HG02588 (cell line): ENCODE measurements around the gene GPR78.

Source experiments
- ATAC-seq: cut with Tn5 transposase; IDR thresholded peaks from one replicate; pipeline ENCODE4 v1.9.1; 2021; ENCODE audit warnings: mild to moderate bottlenecking, moderate library complexity; ENCODE audit not compliant: unreplicated experiment

The GPR78 gene, protein sequence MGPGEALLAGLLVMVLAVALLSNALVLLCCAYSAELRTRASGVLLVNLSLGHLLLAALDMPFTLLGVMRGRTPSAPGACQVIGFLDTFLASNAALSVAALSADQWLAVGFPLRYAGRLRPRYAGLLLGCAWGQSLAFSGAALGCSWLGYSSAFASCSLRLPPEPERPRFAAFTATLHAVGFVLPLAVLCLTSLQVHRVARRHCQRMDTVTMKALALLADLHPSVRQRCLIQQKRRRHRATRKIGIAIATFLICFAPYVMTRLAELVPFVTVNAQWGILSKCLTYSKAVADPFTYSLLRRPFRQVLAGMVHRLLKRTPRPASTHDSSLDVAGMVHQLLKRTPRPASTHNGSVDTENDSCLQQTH

DNA sequence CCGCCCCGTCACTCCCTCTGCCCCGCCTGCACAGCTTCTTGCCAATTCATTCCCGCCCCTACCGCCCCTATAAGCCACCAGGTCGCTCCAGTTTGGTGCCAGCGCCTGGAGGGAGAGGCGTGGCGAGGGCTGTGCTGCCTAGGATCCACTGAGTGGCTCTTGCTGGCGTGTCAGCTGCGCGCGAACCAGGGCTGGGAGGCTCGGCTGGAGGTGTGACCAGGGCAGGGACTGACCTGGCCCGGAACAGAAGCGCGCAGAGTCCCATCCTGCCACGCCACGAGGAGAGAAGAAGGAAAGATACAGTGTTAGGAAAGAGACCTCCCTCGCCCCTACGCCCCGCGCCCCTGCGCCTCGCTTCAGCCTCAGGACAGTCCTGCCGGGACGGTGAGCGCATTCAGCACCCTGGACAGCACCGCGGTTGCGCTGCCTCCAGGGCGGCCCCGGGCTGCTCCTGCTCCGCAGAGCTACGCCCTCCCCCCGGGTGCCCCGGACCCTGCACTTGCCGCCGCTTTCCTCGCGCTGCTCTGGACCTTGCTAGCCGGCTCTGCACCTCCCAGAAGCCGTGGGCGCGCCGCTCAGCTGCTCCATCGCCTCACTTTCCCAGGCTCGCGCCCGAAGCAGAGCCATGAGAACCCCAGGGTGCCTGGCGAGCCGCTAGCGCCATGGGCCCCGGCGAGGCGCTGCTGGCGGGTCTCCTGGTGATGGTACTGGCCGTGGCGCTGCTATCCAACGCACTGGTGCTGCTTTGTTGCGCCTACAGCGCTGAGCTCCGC lies at the start of gene GPR78:
Gene GPR78 (plus strand): TSS at position 72 of the 773 bp plus-strand sequence. CDS start 591 bp downstream, at position 663.
- no peak for ATAC-seq

DNA sequence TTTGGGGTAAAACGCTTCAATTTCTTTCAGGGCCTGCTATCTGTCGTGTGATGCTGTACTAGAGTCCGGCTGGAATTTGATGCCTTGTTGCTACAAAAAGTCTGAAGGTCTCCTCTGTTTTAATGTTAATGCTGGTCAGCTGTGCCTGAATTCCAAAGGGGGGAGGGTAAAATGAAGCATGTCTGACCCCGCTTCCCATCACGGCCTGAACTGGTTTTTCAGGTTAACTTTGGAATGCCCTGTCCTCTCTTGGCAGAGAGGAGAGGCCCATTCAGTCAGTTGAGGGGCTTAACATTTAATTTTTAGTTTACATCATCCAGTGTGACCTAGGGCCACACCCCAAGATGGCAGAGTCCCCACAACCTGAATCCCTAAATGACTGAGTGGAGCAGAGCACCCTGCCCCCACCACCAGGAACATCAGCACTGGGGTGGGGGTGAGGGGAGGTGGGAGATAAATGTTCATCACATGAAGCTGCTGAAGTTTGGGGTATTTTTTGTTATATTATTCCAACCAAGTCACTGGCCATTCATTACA lies 47.9 kb upstream of the GPR78 start:
- no peak for ATAC-seq

GRCh38 chr4:8533274-8533865 lies 46.8 kb upstream of the GPR78 start:
- ATAC-seq: peak; percentile 41

- peak; percentile 88 for ATAC-seq
Measured at GRCh38 chr4:8534129-8534528, 46.1 kb upstream of the GPR78 start.

GRCh38 chr4:8534611-8535010 lies 45.6 kb upstream of the GPR78 start:
- ATAC-seq: no peak

DNA sequence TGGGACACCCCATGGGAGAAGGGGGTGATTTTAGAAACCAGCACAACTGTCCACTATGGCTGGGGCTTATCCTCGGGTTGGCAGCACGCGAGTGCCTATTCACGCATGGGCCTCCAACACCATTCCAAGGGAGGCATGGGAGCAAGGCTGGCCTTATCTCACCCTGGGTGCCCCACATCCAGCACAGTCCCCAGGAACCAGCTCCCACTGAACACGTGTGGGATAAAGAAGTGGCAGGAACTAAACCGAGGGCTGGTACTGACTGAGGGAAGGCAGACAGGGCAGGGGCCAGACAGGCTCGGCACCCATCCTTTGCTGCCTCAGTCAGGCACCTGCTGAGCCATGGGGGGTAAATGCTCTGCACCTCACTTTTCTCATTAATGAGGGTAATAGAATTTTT lies 43.7 kb upstream of the GPR78 start:
- no peak for ATAC-seq

DNA sequence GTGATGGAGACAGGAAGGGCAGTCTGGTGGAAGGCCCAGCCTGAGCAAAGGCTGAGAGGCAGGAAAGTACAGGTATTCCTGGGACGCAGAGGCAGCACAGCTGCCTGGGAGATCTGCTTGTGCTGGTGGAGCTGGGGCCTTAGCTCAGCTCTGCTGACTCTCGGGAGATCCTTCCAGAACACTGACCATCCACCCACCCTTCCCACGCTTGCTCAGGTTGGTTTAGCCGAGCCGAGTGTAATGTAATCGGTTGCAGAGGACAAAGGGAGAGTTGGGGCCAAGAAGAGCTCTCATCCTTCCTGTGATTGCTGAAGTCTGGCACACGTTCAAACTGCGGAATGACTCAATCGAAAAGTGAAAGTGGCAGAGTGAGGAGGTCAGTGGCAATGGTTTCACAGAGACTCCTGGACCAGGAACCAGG lies 43.1 kb upstream of the GPR78 start:
- ATAC-seq: no peak

DNA sequence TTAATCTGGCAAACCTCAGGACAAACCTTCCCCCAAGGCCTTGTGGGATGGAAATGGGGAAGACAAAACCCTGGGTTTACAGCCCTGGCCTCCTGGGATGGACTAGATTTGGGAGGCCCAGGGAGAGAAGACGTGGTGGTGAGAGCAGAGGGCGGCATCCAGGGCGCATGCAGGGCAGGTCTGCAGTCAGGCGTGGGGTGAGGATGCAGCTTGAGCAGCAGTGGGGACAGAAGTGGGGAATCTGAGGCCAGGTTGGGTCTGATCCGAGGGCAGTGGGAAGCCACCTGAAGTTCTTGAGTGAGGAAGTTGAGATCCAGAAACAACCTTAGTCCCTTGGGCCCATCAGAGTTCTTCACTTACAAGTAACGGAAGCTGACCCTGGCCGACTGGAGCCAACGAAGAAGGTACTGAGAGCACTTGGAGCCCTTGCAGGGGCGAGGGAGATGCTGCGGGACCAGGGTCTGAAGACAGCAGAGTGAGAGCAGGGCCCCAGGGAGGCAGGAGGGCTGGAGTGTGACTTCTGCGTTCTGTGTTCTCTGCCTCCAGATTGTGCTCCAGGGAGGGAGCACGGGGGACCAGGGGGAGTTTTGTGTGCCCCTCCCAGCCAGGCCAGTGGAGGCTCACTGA lies 42.0 kb upstream of the GPR78 start:
- ATAC-seq: no peak

GRCh38 chr4:8538703-8539567 lies 41.3 kb upstream of the GPR78 start:
- ATAC-seq: no peak

- peak; percentile 39 for ATAC-seq
Measured at GRCh38 chr4:8539661-8540060, 40.5 kb upstream of the GPR78 start.

GRCh38 chr4:8540072-8540471 lies 40.1 kb upstream of the GPR78 start:
- ATAC-seq: peak; percentile 63

GRCh38 chr4:8540586-8540985 lies 39.6 kb upstream of the GPR78 start:
- no peak for ATAC-seq

GRCh38 chr4:8540991-8541390 lies 39.2 kb upstream of the GPR78 start:
- ATAC-seq: no peak

DNA sequence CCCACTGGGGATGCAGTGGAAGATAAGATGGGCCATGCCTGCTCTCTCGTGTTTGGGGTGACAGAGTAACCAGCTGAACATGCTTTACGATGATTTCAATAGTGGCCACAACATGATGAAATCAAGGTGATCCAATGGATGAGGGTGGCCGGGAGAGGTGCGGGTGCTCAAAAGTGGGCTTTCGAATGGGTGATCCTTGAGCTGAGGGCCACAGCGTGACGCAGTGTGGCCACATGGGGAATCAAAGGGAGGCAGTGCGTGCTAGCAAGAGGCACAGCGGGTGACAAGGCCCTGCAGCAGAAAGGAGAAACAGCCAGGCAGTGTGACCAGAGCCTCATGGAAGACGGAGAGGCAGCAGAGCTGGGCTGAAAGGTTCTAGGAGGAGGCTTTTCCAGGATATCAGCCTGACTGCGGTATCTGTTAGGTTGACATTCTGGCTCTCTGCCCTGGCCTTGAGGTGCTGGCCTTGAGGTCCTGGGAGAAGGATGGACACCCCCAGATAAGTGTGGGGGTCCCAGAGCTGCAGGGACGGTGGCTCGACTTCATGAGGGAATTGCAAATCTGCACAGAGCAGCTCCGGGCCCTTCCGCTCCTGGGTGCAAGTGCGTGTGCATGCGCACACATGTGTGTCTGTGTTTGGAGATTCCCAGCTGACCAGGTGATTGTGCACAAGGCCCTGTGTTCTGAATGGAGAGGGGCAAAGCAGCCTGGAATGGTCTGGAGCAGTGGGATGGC lies 38.0 kb upstream of the GPR78 start:
- no peak for ATAC-seq

DNA sequence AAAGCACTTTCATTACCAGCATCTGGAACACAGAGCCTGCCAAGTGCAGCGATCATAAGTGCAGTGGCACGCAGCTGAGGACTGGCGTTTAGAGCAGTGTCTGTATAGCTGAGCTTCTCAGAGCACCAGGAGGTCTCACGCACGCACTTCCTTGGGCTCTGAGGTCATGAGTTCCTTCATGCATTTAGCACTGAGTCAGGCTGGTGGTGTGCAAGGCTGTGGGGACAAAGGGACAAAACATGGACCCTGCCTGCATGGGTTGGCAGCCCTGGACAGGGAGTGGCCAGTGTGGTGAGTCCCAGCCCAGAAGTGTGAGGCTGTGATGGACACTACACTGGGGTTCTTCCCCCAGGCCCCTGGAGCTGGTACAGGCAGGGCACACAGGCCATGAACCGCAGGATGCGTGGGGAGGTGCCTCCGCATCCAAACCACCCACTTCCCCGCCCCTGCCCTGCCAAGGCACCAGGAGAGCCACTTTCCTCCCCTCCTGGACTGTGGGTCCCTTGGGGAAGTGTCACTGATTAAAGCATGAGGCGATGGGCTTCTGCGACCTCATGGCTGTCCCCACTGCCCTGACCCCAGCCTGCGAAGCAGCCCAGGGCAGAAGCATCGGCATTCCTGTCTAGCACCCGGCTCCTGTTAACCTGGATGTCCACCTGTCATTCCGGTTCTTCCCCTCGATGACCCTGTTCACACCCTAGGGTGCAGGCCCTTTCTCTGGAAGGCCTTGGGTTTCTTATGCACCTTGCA lies 37.2 kb upstream of the GPR78 start:
- ATAC-seq: no peak

- no peak for ATAC-seq
Measured at GRCh38 chr4:8543623-8544022, 36.6 kb upstream of the GPR78 start.

GRCh38 chr4:8544282-8544681 lies 35.9 kb upstream of the GPR78 start:
- no peak for ATAC-seq

DNA sequence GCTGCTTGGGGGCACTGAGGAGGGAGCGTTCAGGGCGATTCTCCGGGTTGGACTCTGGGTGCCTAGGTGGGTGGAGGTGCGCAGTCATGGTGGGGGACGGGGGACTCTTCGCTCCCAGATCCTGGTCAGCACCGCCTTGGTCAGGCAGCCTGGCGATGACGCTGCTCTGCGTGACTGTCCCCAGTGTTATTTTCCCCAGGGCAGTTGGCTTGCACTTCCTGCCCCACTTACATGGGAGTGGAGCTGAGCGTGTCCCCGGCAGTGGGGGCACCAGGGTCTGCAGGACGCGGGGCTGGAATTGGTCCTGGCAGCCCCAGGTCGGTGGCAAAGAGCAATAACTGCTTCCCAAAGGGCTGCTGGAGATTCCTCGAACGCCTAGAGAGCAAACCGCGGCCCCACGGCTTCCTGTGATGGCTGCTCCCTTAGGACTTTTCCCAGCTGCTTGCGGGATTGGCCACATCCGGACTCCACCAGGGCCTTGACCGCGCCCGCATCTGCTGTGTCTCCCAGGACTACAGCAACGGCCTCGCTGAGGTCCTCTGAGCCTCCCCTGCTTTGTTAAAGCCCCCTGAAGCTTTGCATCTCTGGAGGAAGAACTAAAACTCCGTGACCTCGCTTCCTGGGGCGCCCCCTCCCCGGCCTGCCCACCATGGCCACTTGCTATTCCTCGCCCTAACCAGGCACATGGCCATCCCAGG lies 35.3 kb upstream of the GPR78 start:
- ATAC-seq: no peak
